Measurements from ENCODE around the gene ZNF217.
"Not testable (repeated sequence)": the region's sequence is repeated elsewhere in the genome, so short reads cannot be mapped to it uniquely, and the experiment has no call there.

ZNF217 gene

DNA sequence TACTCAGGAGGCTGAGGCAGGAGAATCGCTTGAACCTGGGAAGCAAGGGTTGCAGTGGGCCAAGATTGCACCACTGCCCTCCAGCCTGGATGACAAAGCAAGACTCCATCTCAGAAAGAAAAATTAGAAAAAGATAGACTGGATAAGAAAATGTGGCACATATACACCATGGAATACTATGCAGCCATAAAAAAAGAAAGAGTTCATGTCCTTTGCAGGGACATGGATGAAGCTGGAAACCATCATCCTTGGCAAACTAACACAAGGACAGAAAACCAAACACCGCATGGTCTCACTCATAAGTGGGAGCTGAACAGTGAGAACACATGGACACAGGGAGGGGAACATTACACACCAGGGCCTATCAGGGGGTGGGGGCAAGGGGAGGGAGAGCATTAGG is 70.0 kb downstream of the ZNF217 start:
- not testable (repeated sequence) for DNase-seq

DNA sequence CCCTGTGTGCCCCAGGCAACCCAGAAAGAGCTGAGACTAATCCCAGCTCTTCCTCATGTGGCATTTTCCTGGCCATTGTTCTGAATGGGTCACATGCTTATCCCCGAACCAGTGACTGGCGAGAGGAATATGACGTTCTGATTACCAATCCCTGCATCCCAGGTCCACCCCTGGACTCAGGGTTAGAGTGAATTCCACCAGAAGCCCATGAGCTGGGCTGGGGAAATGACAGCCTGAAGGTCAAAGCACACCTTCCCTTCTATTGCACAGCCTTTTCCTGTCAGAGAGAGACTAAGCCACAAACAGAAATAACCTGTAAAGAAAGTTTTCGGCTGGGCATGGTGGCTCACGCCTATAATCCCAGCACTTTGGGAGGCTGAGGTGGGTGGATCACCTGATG is 70.9 kb downstream of the ZNF217 start:
- no peak for DNase-seq

DNA sequence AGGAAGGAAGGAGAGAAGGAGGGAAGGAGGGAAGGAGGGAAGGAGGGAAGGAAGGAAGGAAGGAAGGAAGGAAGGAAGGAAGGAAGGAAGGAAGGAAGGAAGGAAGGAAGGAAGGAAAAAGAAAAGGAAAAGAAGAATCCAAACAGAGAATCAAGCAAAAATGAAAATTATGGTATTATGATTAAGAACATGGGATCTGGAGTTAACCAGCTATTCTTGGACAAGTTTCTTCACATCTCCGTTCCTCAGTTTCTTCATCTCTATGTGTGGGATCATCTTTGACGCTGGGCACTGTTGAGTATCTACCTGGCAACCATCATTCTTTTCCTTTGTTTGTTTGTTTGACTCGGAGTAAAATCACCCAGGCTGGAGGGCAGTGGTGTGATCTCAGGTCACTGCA is 71.6 kb downstream of the ZNF217 start:
- no peak for DNase-seq

DNA sequence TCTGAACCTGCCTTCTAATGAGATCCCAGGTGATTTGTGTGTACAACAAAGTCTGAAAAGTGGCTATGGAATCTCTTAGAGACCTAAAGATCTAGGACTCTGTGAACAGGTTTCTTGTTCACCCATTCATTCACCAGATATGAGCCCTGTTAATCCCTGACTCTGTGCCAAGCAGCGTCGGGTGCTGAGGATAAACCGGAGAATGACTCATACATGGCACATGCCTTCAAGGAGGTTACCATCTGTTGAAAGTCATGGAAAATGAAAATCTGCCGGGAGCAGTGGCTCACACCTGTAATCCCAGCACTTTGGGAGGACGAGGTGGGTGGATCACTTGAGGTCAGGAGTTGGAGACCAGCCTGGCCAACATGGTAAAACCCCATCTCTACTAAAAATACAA is 72.2 kb downstream of the ZNF217 start:
- DNase-seq, result not testable (repeated sequence)

DNA sequence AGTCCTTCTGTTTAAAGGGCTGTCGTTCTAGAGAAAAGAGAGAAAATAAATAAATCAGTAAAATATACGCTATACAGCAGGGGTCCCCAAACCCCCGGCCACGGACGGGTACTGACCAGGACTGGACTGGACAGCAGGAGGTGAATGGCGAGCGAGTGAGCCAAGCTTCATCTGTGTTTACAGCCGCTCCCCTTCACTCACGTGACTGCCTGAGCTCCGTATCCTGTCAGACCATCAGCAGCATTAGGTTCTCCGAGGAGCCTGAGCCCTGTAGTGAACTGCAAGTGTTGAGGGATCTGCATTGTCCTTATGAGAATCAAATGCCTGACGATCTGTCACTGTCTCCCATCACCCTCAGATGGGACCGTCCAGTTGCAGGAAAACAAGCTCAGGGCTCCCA is 76.5 kb downstream of the ZNF217 start:
- DNase-seq, result no peak
